ENCODE data around the gene TM7SF2. TPM values are rescaled to one million over a fixed set of nuclear protein-coding genes. Genes with fewer than 3 reads are reported as not detected.

TM7SF2 gene
- polyA plus RNA-seq, 1 donor (not counting 4 experiments of a cell fraction or from before 2014, with no cell fraction given): 9.7 TPM

GRCh38 chr11:65126624-65127274 is 15.1 kb downstream of the TM7SF2 start:
- Histone ChIP-seq H3K4me1 (ENCODE audit: control insufficient read depth, extremely low read depth, insufficient read depth, low read length) (peaks cover 4% of the 10 kb centered on the region), H3K79me2 (ENCODE audit: control insufficient read depth, insufficient read depth, low read length) (peaks cover 30% of the 10 kb centered on the region), H3K27me3 (ENCODE audit: control insufficient read depth, extremely low read depth, insufficient read depth, low read length) (no peaks in the 10 kb centered on the region), H3K9me3 (ENCODE audit: control insufficient read depth, low read depth, low read length) (no peaks in the 10 kb centered on the region), H4K20me1 (ENCODE audit: control insufficient read depth, extremely low read depth, insufficient read depth, low read length) (no peaks in the 10 kb centered on the region), H3K36me3 (ENCODE audit: control insufficient read depth in 2 of 2, extremely low read depth in 1 of 2, insufficient read depth in 2 of 2, low read length in 2 of 2) (peaks cover 39 to 40% of the 10 kb centered on the region in 2 experiments), H3K9ac (ENCODE audit: control insufficient read depth, extremely low read depth, insufficient read depth, low read length) (no peak overlapping the region), H3K4me3 (ENCODE audit: control insufficient read depth in 2 of 3, extremely low read depth in 1 of 3, insufficient read depth in 2 of 3, low read depth in 1 of 3, low read length in 3 of 3) (no peak overlapping the region), H3K4me2 (ENCODE audit: control insufficient read depth, extremely low read depth, insufficient read depth, low read depth, low read length) (no peak overlapping the region), H3K27ac (ENCODE audit: control insufficient read depth, insufficient read depth, low read length) (no peak overlapping the region), H2AFZ (ENCODE audit: control insufficient read depth, low read length) (no peak overlapping the region), H3K9me1 (ENCODE audit: control insufficient read depth, extremely low read depth, insufficient read depth, low read length) (no peaks in the 10 kb centered on the region)
- no peak for TF ChIP-seq EZH2 (IDR thresholded peaks at IDR 0.05; ENCODE audit: low read length)
- TF ChIP-seq CTCF (optimal IDR thresholded peaks at IDR 0.05 in 1 of 3, IDR thresholded peaks at IDR 0.05 in 1 of 3, conservative IDR thresholded peaks at IDR 0.05 in 1 of 3; ENCODE audit: extremely low read depth in 1 of 3, insufficient read depth in 2 of 3, low read length in 3 of 3): no peak
- DNase-seq (ENCODE audit: low read depth, low spot score) (no peak), FAIRE-seq (no peak)
- dilution Hi-C loops (cut with MboI; ENCODE audit: extremely low pct_ligation_motif_present, low sequenced_read_pairs): no loop called here

- Histone ChIP-seq H3K9me1 (ENCODE audit: control insufficient read depth, extremely low read depth, insufficient read depth, low read length) (no peaks in the 10 kb centered on the region), H3K4me2 (ENCODE audit: control insufficient read depth, extremely low read depth, insufficient read depth, low read depth, low read length) (no peak overlapping the region), H3K4me3 (ENCODE audit: control insufficient read depth in 2 of 3, extremely low read depth in 1 of 3, insufficient read depth in 2 of 3, low read depth in 1 of 3, low read length in 3 of 3) (no peak overlapping the region), H3K79me2 (ENCODE audit: control insufficient read depth, insufficient read depth, low read length) (peaks cover 34% of the 10 kb centered on the region), H3K4me1 (ENCODE audit: control insufficient read depth, extremely low read depth, insufficient read depth, low read length) (peaks cover 7% of the 10 kb centered on the region), H3K9ac (ENCODE audit: control insufficient read depth, extremely low read depth, insufficient read depth, low read length) (no peak overlapping the region), H3K36me3 (ENCODE audit: control insufficient read depth in 2 of 2, extremely low read depth in 1 of 2, insufficient read depth in 2 of 2, low read length in 2 of 2) (peaks cover 46 to 47% of the 10 kb centered on the region in 2 experiments), H4K20me1 (ENCODE audit: control insufficient read depth, extremely low read depth, insufficient read depth, low read length) (peaks cover 2% of the 10 kb centered on the region), H2AFZ (ENCODE audit: control insufficient read depth, low read length) (no peak overlapping the region), H3K9me3 (ENCODE audit: control insufficient read depth, low read depth, low read length) (no peaks in the 10 kb centered on the region), H3K27ac (ENCODE audit: control insufficient read depth, insufficient read depth, low read length) (no peak overlapping the region), H3K27me3 (ENCODE audit: control insufficient read depth, extremely low read depth, insufficient read depth, low read length) (no peaks in the 10 kb centered on the region)
- no peak for FAIRE-seq
- dilution Hi-C loops (cut with MboI; ENCODE audit: extremely low pct_ligation_motif_present, low sequenced_read_pairs): no loop called here
- DNase-seq (ENCODE audit: low read depth, low spot score): no peak
- TF ChIP-seq CTCF (optimal IDR thresholded peaks at IDR 0.05 in 1 of 3, IDR thresholded peaks at IDR 0.05 in 1 of 3, conservative IDR thresholded peaks at IDR 0.05 in 1 of 3; ENCODE audit: extremely low read depth in 1 of 3, insufficient read depth in 2 of 3, low read length in 3 of 3) (no peak), EZH2 (IDR thresholded peaks at IDR 0.05; ENCODE audit: low read length) (no peak)
These were observed 16.0 kb downstream of the TM7SF2 start for GRCh38 chr11:65127473-65128181.
